Activated T-cell treated with anti-CD3 and anti-CD28 coated beads for 48 hours (primary cell): ENCODE results near the gene DCAF11.
A peak's percentile ranks its signal among the peaks of the same experiment; 100 is the strongest.
"Not testable (repeated sequence)": the region's sequence is repeated elsewhere in the genome, so short reads cannot be mapped to it uniquely, and the experiment has no call there.

ENCODE experiments used
- DNase-seq: peaks from one replicate; pipeline ENCODE4 v3.0.0-alpha.2; 2020; ENCODE audit warnings: low read depth

Gene DCAF11

GRCh38 chr14:24096545-24097181, 17.9 kb upstream of the DCAF11 start:
- no peak for DNase-seq

GRCh38 chr14:24098229-24098926, 16.2 kb upstream of the DCAF11 start:
- no peak for DNase-seq

- no peak for DNase-seq
These were observed 15.4 kb upstream of the DCAF11 start for GRCh38 chr14:24098927-24099813.

GRCh38 chr14:24100197-24100981, 14.2 kb upstream of the DCAF11 start:
- DNase-seq: no peak

GRCh38 chr14:24100982-24101494, 13.5 kb upstream of the DCAF11 start:
- DNase-seq: no peak

GRCh38 chr14:24102357-24103048, 12.1 kb upstream of the DCAF11 start:
- no peak for DNase-seq

- DNase-seq: no peak
These were observed 11.1 kb upstream of the DCAF11 start for GRCh38 chr14:24103451-24103850.

- DNase-seq: not testable (repeated sequence)
These were observed 8.9 kb upstream of the DCAF11 start for GRCh38 chr14:24105609-24106239.

- DNase-seq: no peak
These were observed 7.8 kb upstream of the DCAF11 start for GRCh38 chr14:24106672-24107271.

GRCh38 chr14:24108336-24108874, 6.2 kb upstream of the DCAF11 start:
- DNase-seq: no peak

GRCh38 chr14:24110060-24110459, 4.5 kb upstream of the DCAF11 start:
- no peak for DNase-seq

- no peak for DNase-seq
These were observed 4.1 kb upstream of the DCAF11 start for GRCh38 chr14:24110523-24110922.

- DNase-seq: no peak
These were observed 1.2 kb upstream of the DCAF11 start for GRCh38 chr14:24113379-24113800.

GRCh38 chr14:24113801-24114531, 611 bp upstream of the DCAF11 start:
- DNase-seq: peak; percentile 82

GRCh38 chr14:24115422-24116127, 998 bp downstream of the DCAF11 start:
- no peak for DNase-seq

- DNase-seq: no peak
These were observed 1.7 kb downstream of the DCAF11 start for GRCh38 chr14:24116128-24116814.

GRCh38 chr14:24117179-24117578, 2.6 kb downstream of the DCAF11 start:
- DNase-seq: no peak

- DNase-seq: no peak
These were observed 5.1 kb downstream of the DCAF11 start for GRCh38 chr14:24119691-24120090.
